Cardiac septum (tissue), 1 donor: Measurements from ENCODE around the gene SVOPL. TPM values are rescaled to one million over a fixed set of nuclear protein-coding genes. Genes with fewer than 3 reads are reported as not detected.

Experiments
- total RNA-seq: library from RNA; stranded (reverse); fragmentation: NEBNext Ultra II Directional; extraction: Animal tissue kit (Norgen Biotek cat#: 25700); gene quantifications from one replicate; pipeline ENCODE4 v1.2.1, GENCODE V29; 2021
- donor health status: DM: no; HTN: no; CAD: no.

Gene SVOPL
- total RNA-seq, 1 donor from 2014 or later = not detected

Other genes starting within 250 kb of the SVOPL start
- 18.8 TPM for gene TRIM24, start 241.1 kb downstream of the SVOPL start, total RNA-seq
- not detected for gene TMEM213, start 96.6 kb upstream of the SVOPL start, total RNA-seq
- not detected for gene ATP6V0A4, start 96.8 kb upstream of the SVOPL start, total RNA-seq